Psoas muscle (tissue), 8 donors: ENCODE results near the gene DMXL2. TPM values are rescaled to one million over a fixed set of nuclear protein-coding genes. Genes with fewer than 3 reads are reported as not detected.
"Not testable (repeated sequence)": the region's sequence is repeated elsewhere in the genome, so short reads cannot be mapped to it uniquely, and the experiment has no call there.

Source experiments
- ATAC-seq, 4 donors: fragments of 200-7000 bp; cut with Tn5 transposase; one replicate each; pipeline ENCODE4 v1.9.1; 2020; ENCODE audit warnings: moderate library complexity in 3 of 4, mild to moderate bottlenecking in 2 of 4
- DNase-seq, 2 donors: peaks; one replicate each; pipeline ENCODE4 v3.0.0-alpha.2; 2020
- H3K27ac ChIP-seq: fragments of 200-600 bp; one replicate; pipeline ENCODE4 v1.8.0; 2022
- H3K27me3 ChIP-seq, 3 donors: fragments of 200-600 bp in 1 of 3; one replicate each; pipeline versions ENCODE4 v1.6.1 to v1.8.0; 2013 to 2022; ENCODE audit warnings: low read length in 2 of 3, mild to moderate bottlenecking in 2 of 3, moderate library complexity in 1 of 3; ENCODE audit not compliant: insufficient read depth in 3 of 3
- H3K36me3 ChIP-seq, 2 donors: fragments of 200-600 bp in 1 of 2; one replicate each; pipeline versions ENCODE4 v1.6.1 to v1.8.0; 2013 to 2022; ENCODE audit warnings: low read depth in 1 of 2, mild to moderate bottlenecking in 1 of 2, moderate library complexity in 1 of 2; ENCODE audit not compliant: insufficient read depth in 1 of 2
- H3K4me1 ChIP-seq: fragments of 200-600 bp; one replicate; pipeline ENCODE4 v1.8.0; 2022
- H3K4me3 ChIP-seq: fragments of 200-600 bp; one replicate; pipeline ENCODE4 v1.8.0; 2022; ENCODE audit warnings: mild to moderate bottlenecking
- H3K9me3 ChIP-seq: fragments of 200-600 bp; one replicate; pipeline ENCODE4 v1.8.0; 2022
- CTCF ChIP-seq: fragments of 200-600 bp; IDR thresholded peaks from one replicate; pipeline ENCODE4 v1.8.0; 2022; ENCODE audit warnings: antibody characterized with exemption
- WGBS, 3 donors: extraction: QIAGEN DNeasy Blood & Tissue Kit; methylation state at CpG; one replicate each; pipeline versions ENCODE4 v1.1.6 to v1.1.7; 2013; 5-methylcytosine and 5-hydroxymethylcytosine counted together
- intact Hi-C, 2 donors: fragments of 100-400 bp; cut with DNase I; formaldehyde crosslinking; loops; one replicate each; pipeline versions ENCODE4 v1.11.0 to v1.14.2; 2022
- polyA plus RNA-seq, 3 donors: library from polyadenylated mRNA; stranded (reverse); fragments of 200-250 nt; gene quantifications; one replicate each; pipeline ENCODE4 v1.2.3, GENCODE V29; 2013
- total RNA-seq, 4 donors: library from RNA; stranded (reverse); fragmentation: NEBNext Ultra II Directional in 2 of 4; extraction: Animal tissue kit (Norgen Biotek cat#: 25700) in 2 of 4; gene quantifications; one replicate each; pipeline versions ENCODE4 v1.2.1 to v1.2.4, GENCODE V29; 2021 to 2023
- donor health status: healthy with polysubstance abuse.
- donor health status: DM: no; HTN: no; CAD: no; lungs with moderate emphysema.
- donor health status: Bipolar disorder and iron deficiency.
- donor health status: healthy.
- donor health status: DM: yes; HTN: yes; CAD: no.
- donor health status: DM: no; HTN: no; CAD: no.
- donor health status: DM: no; HTN: no; CAD: no.
- donor health status: DM: yes; HTN: yes; CAD: no.

The DMXL2 gene
- total and polyA plus RNA-seq, 7 donors = 1.9 to 8.0 (median 3.1) TPM

- H3K36me3 ChIP-seq = peaks cover 0 to 22% of the 10 kb centered on the region in 2 donors
- WGBS, 3 donors = 94 to 98% (median 97%) methylated on average over 4 of the region's 4 CpGs
- intact Hi-C loops = no loop called here
- ATAC-seq (no peak), DNase-seq (no peak)
- H3K4me1 ChIP-seq = no peaks in the 10 kb centered on the region
- no peak for TF ChIP-seq CTCF
- H3K27ac ChIP-seq = no peak overlapping the region
- H3K9me3 ChIP-seq = no peaks in the 10 kb centered on the region
- no peaks in the 10 kb centered on the region for H3K27me3 ChIP-seq
- no peak overlapping the region for H3K4me3 ChIP-seq
Observed at GRCh38 chr15:51447855-51448621, 174.5 kb downstream of the DMXL2 start.

- intact Hi-C loops, H3K4me3 ChIP-seq, H3K27me3 ChIP-seq, H3K9me3 ChIP-seq, H3K27ac ChIP-seq, H3K4me1 ChIP-seq, ATAC-seq, DNase-seq: not testable (repeated sequence)
- 92 to 94% (median 93%) methylated on average over 5 of the region's 5 CpGs for WGBS, 3 donors
- peaks cover 0 to 22% of the 10 kb centered on the region in 2 donors for H3K36me3 ChIP-seq
Observed at GRCh38 chr15:51446029-51446744, 176.4 kb downstream of the DMXL2 start.

GRCh38 chr15:51444807-51445206 lies 177.8 kb downstream of the DMXL2 start:
- H3K27me3 ChIP-seq = no peaks in the 10 kb centered on the region
- no peak for DNase-seq
- no peak for ATAC-seq
- WGBS, 3 donors = 95 to 98% (median 97%) methylated on average over 1 of the region's 1 CpG
- peaks cover 0 to 15% of the 10 kb centered on the region in 2 donors for H3K36me3 ChIP-seq
- no peak overlapping the region for H3K27ac ChIP-seq
- no peaks in the 10 kb centered on the region for H3K4me1 ChIP-seq
- no peaks in the 10 kb centered on the region for H3K9me3 ChIP-seq
- intact Hi-C loops = no loop called here
- no peak for TF ChIP-seq CTCF
- H3K4me3 ChIP-seq = no peak overlapping the region

GRCh38 chr15:51444112-51444511 lies 178.5 kb downstream of the DMXL2 start:
- Histone ChIP-seq H3K4me1 (no peaks in the 10 kb centered on the region), H3K36me3 (peaks cover 0 to 8% of the 10 kb centered on the region in 2 donors), H3K27ac (no peak overlapping the region), H3K27me3 (no peaks in the 10 kb centered on the region), H3K4me3 (no peak overlapping the region), H3K9me3 (no peaks in the 10 kb centered on the region)
- no peak for ATAC-seq
- 93 to 100% (median 95%) methylated on average over 1 of the region's 1 CpG for WGBS, 3 donors
- intact Hi-C loops = no loop called here
- no peak for DNase-seq
- no peak for TF ChIP-seq CTCF

GRCh38 chr15:51443282-51443914 lies 179.2 kb downstream of the DMXL2 start:
- Histone ChIP-seq H3K9me3 (no peaks in the 10 kb centered on the region), H3K27ac (no peak overlapping the region), H3K36me3 (peaks cover 0 to under 1% of the 10 kb centered on the region in 2 donors), H3K27me3 (no peaks in the 10 kb centered on the region), H3K4me3 (no peak overlapping the region), H3K4me1 (no peaks in the 10 kb centered on the region)
- ATAC-seq = no peak
- TF ChIP-seq CTCF = no peak
- DNase-seq = peak in 1 of 2 donors; percentile 35
- 97 to 100% (median 98%) methylated on average over 4 of the region's 4 CpGs for WGBS, 3 donors
- intact Hi-C loops = no loop called here
